Activated CD8-positive, alpha-beta T cell treated with anti-CD3 and anti-CD28 coated beads for 36 hours (primary cell): Measurements from ENCODE around the gene PPP1R3D. TPM values are rescaled to one million over a fixed set of nuclear protein-coding genes. Genes with fewer than 3 reads are reported as not detected.

Experiments used
- ATAC-seq: fragments of 200-7000 bp; cut with Tn5 transposase; one replicate; pipeline ENCODE4 v1.10.0; 2021; ENCODE audit warnings: mild to moderate bottlenecking, moderate library complexity
- CTCF ChIA-PET: fragments of 350-600 bp; sonication (Branson Sonifier 250); formaldehyde crosslinking; loops from one replicate; lab custom pipeline; 2021; ENCODE audit warnings: antibody characterized with exemption; lab: Charles Lee
- POLR2A ChIA-PET: fragments of 350-600 bp; sonication (Branson Sonifier 250); formaldehyde crosslinking; loops from one replicate; lab custom pipeline; 2021; ENCODE audit warnings: antibody characterized with exemption; lab: Charles Lee
- DNase-seq: peaks from one replicate; pipeline ENCODE4 v3.0.0-alpha.2; 2020
- H3K27ac Mint-ChIP-seq: one replicate; pipeline ENCODE4 v1.8.0; 2021; ENCODE audit warnings: mild to moderate bottlenecking, mixed read lengths
- H3K27me3 Mint-ChIP-seq: one replicate; pipeline ENCODE4 v1.8.0; 2021; ENCODE audit warnings: mixed read lengths
- H3K36me3 Mint-ChIP-seq: one replicate; pipeline ENCODE4 v1.8.0; 2021; ENCODE audit warnings: low read depth, mixed read lengths
- H3K4me1 Mint-ChIP-seq: one replicate; pipeline ENCODE4 v1.8.0; 2021; ENCODE audit warnings: low read depth, mixed read lengths
- H3K4me3 Mint-ChIP-seq: one replicate; pipeline ENCODE4 v1.8.0; 2021; ENCODE audit warnings: mild to moderate bottlenecking, moderate library complexity, mixed read lengths
- H3K9me3 Mint-ChIP-seq: one replicate; pipeline ENCODE4 v1.8.0; 2021; ENCODE audit warnings: mixed read lengths
- intact Hi-C: fragments of 100-400 bp; cut with micrococcal nuclease; formaldehyde crosslinking; loops from one replicate; pipeline ENCODE4 v1.10.0; 2022
- total RNA-seq, 2 experiments: library from RNA; stranded (reverse); gene quantifications; one replicate each; pipeline ENCODE4 v1.2.3, GENCODE V29; 2021
- TF ChIP-seq, protein P1 (sequence below): fragments of 200-600 bp; IDR thresholded peaks from one replicate; pipeline ENCODE4 v1.8.0; 2022; ENCODE audit warnings: antibody characterized with exemption, mild to moderate bottlenecking

The PPP1R3D gene
- total RNA-seq, 2 experiments from 2014 or later: 3.9 to 4.2 TPM

GRCh38 chr20:59948828-59949720, 9.0 kb upstream of the PPP1R3D start:
- H3K4me3 Mint-ChIP-seq: peak overlapping the region; percentile 35
- intact Hi-C loops: loop anchor here (10.0 kb wide), 1 partner anchor 106 kb away; no protein-coding TSS in a partner anchor
- peaks cover 30% of the 10 kb centered on the region for H3K4me1 Mint-ChIP-seq
- ChIA-PET CTCF (interaction anchor here (0.6 to 3.6 kb wide), 14 partner anchors 9 to 1209 kb away, joined by 3 to 26 read pairs (median 6); partner anchors contain the start of genes CDH26, FAM217B, PPP1R3D and SYCP2), POLR2A (no interaction called here)
- no peaks in the 10 kb centered on the region for H3K27me3 Mint-ChIP-seq
- TF ChIP-seq, protein P1, sequence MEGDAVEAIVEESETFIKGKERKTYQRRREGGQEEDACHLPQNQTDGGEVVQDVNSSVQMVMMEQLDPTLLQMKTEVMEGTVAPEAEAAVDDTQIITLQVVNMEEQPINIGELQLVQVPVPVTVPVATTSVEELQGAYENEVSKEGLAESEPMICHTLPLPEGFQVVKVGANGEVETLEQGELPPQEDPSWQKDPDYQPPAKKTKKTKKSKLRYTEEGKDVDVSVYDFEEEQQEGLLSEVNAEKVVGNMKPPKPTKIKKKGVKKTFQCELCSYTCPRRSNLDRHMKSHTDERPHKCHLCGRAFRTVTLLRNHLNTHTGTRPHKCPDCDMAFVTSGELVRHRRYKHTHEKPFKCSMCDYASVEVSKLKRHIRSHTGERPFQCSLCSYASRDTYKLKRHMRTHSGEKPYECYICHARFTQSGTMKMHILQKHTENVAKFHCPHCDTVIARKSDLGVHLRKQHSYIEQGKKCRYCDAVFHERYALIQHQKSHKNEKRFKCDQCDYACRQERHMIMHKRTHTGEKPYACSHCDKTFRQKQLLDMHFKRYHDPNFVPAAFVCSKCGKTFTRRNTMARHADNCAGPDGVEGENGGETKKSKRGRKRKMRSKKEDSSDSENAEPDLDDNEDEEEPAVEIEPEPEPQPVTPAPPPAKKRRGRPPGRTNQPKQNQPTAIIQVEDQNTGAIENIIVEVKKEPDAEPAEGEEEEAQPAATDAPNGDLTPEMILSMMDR: peak; percentile 83
- H3K27ac Mint-ChIP-seq: peak overlapping the region; percentile 90
- ATAC-seq (peak; percentile 79), DNase-seq (peak; percentile 53)
- H3K36me3 Mint-ChIP-seq: peaks cover 14% of the 10 kb centered on the region
- no peaks in the 10 kb centered on the region for H3K9me3 Mint-ChIP-seq

- CTCF ChIA-PET: interaction anchor here (0.6 to 3.6 kb wide), 10 partner anchors 8 to 109 kb away, joined by 3 to 26 read pairs (median 8); partner anchors contain the start of genes CDH26, FAM217B, PPP1R3D and SYCP2
Measured at GRCh38 chr20:59948212-59948611, 8.1 kb upstream of the PPP1R3D start.

DNA sequence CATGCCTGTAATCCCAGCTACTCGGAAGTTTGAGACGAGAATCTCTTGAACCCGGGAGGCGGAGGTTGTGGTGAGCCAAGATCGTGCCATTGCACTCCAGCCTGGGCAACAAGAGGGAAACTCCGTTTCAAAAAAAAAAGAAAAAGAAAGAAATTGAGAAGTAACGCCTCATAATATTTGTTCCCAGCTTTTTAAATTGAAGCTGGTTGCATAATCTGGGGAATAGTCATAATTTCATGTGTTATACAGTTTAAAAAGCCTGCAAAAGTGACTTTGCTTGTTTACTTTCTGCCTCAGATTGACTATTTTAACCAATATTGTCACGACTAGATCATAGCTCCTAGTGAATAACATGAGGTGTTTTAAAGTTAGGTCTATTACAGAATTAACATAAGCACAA, 7.3 kb upstream of the PPP1R3D start:
- Mint-ChIP-seq H3K27ac (no peak overlapping the region), H3K4me3 (no peak overlapping the region), H3K4me1 (peaks cover 30% of the 10 kb centered on the region), H3K9me3 (no peaks in the 10 kb centered on the region), H3K36me3 (peaks cover 20% of the 10 kb centered on the region), H3K27me3 (no peaks in the 10 kb centered on the region)
- TF ChIP-seq, protein P1: no peak
- DNase-seq (no peak), ATAC-seq (no peak)
- ChIA-PET POLR2A (interaction anchor here (0.6 to 1.2 kb wide), 2 partner anchors 11 to 50 kb away, joined by 3 read pairs; partner anchors contain the start of gene CDH26), CTCF (interaction anchor here (1.0 to 2.8 kb wide), 4 partner anchors 13 to 263 kb away, joined by 3 to 12 read pairs (median 4); partner anchors contain the start of gene SYCP2)
- intact Hi-C loops: loop anchor here (10.0 kb wide), 1 partner anchor 107 kb away; no protein-coding TSS in a partner anchor

More at GRCh38 chr20:59948212-59948611, 8.1 kb upstream of the PPP1R3D start:
- Mint-ChIP-seq H3K27me3 (no peaks in the 10 kb centered on the region), H3K9me3 (no peaks in the 10 kb centered on the region), H3K4me1 (peaks cover 30% of the 10 kb centered on the region), H3K36me3 (peaks cover 15% of the 10 kb centered on the region), H3K4me3 (no peak overlapping the region), H3K27ac (peak overlapping the region; percentile 90)
- ATAC-seq (no peak), DNase-seq (no peak)
- intact Hi-C loops: loop anchor here (10.0 kb wide), 1 partner anchor 107 kb away; no protein-coding TSS in a partner anchor
- POLR2A ChIA-PET: no interaction called here
- TF ChIP-seq, protein P1: no peak

DNA sequence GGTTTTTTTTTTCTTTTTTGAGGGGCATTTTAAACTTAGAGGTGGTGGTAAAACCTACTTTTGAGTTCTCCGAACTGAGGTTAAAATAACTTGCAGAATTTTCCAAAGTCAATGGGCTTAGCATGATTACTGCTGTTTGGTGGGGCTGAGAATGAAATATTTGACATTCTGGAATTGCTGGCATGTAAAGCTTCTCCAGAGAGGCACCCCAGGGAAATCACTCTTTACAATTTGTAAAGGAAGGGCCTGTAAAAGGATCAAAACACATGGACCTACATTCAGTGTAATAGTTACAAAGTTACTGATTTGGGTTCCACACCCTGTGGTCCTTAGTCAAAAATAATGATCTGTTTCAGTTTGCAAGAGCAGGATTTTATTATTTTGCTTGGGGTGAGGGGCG, 5.6 kb upstream of the PPP1R3D start:
- DNase-seq (no peak), ATAC-seq (no peak)
- ChIA-PET CTCF (interaction anchor here (1.5 to 2.4 kb wide), 4 partner anchors 9 to 265 kb away, joined by 5 to 16 read pairs (median 10); partner anchors contain the start of gene SYCP2), POLR2A (interaction anchor here (0.6 to 0.7 kb wide), 2 partner anchors 486 to 1726 kb away, joined by 3 read pairs; no protein-coding TSS in a partner anchor)
- TF ChIP-seq, protein P1: no peak
- H3K36me3 Mint-ChIP-seq: peaks cover 22% of the 10 kb centered on the region
- intact Hi-C loops: loop anchor here (10.0 kb wide), 1 partner anchor 109 kb away; no protein-coding TSS in a partner anchor
- peaks cover 40% of the 10 kb centered on the region for H3K4me1 Mint-ChIP-seq
- H3K4me3 Mint-ChIP-seq: no peak overlapping the region
- no peaks in the 10 kb centered on the region for H3K27me3 Mint-ChIP-seq
- H3K27ac Mint-ChIP-seq: no peak overlapping the region
- no peaks in the 10 kb centered on the region for H3K9me3 Mint-ChIP-seq
